Smooth muscle cell (in vitro differentiated cells): Measurements from ENCODE around the gene NUP205. TPM values are rescaled to one million over a fixed set of nuclear protein-coding genes. Genes with fewer than 3 reads are reported as not detected.
"Not testable (repeated sequence)": the region's sequence is repeated elsewhere in the genome, so short reads cannot be mapped to it uniquely, and the experiment has no call there.

ENCODE experiments used
- DNase-seq: peaks from one replicate; lab custom pipeline; 2025; ENCODE audit not compliant: unreplicated experiment; lab: John Stamatoyannopoulos, UW
- H2AFZ ChIP-seq: fragments of 200-600 bp; sonication (generic); 2 replicates; pipeline ENCODE4 v1.6.0; 2016; ENCODE audit warnings: antibody characterized with exemption, low read depth, mild to moderate bottlenecking
- H3F3A ChIP-seq: fragments of 200-600 bp; sonication (generic); 2 replicates; pipeline ENCODE4 v1.6.0; 2017; ENCODE audit warnings: antibody characterized with exemption, low read depth
- H3K27ac ChIP-seq: fragments of 200-600 bp; sonication (generic); 2 replicates; pipeline ENCODE4 v1.5.1; 2016; ENCODE audit warnings: low read depth, mild to moderate bottlenecking
- H3K27me3 ChIP-seq: fragments of 200-600 bp; sonication (generic); 2 replicates; pipeline ENCODE4 v1.6.1; 2016; ENCODE audit warnings: low read depth, mild to moderate bottlenecking
- H3K36me3 ChIP-seq: fragments of 200-600 bp; sonication (generic); 2 replicates; pipeline ENCODE4 v1.5.1; 2016; ENCODE audit warnings: low read depth
- H3K4me1 ChIP-seq: fragments of 200-600 bp; sonication (generic); 2 replicates; pipeline ENCODE4 v1.5.1; 2016; ENCODE audit warnings: low read depth
- H3K4me2 ChIP-seq: fragments of 200-600 bp; sonication (generic); 2 replicates; pipeline ENCODE4 v1.6.0; 2016; ENCODE audit warnings: mild to moderate bottlenecking
- H3K4me3 ChIP-seq: fragments of 200-600 bp; sonication (generic); 2 replicates; pipeline ENCODE4 v1.5.1; 2016; ENCODE audit warnings: mild to moderate bottlenecking
- H3K79me2 ChIP-seq: fragments of 200-600 bp; sonication (generic); 2 replicates; pipeline ENCODE4 v1.6.0; 2016; ENCODE audit warnings: low read depth, mild to moderate bottlenecking
- H3K9ac ChIP-seq: fragments of 200-600 bp; sonication (generic); 2 replicates; pipeline ENCODE4 v1.6.0; 2016; ENCODE audit warnings: low read depth
- H3K9me3 ChIP-seq: fragments of 200-600 bp; sonication (generic); replicated peaks from 2 replicates; pipeline ENCODE4 v1.5.1; 2016; ENCODE audit warnings: low read depth
- H4K20me1 ChIP-seq: fragments of 200-600 bp; sonication (generic); 2 replicates; pipeline ENCODE4 v1.6.0; 2016; ENCODE audit warnings: low read depth
- CTCF ChIP-seq: fragments of 200-600 bp; sonication (generic); IDR thresholded peaks from 2 replicates; pipeline ENCODE4 v1.5.1; 2017; ENCODE audit warnings: borderline replicate concordance, mild to moderate bottlenecking, antibody characterized with exemption; ENCODE audit not compliant: insufficient read depth, poor library complexity, severe bottlenecking
- WGBS: methylation state at CpG from one replicate; pipeline ENCODE4 v1.1.7; 2016; ENCODE audit warnings: low lambda C conversion rate; 5-methylcytosine and 5-hydroxymethylcytosine counted together
- polyA plus RNA-seq: library from polyadenylated mRNA; unstranded; fragments of >200 nt; fragmentation: Nextera tagmentation; extraction: Ambion mirVana; gene quantifications from 2 replicates; pipeline ENCODE4 v1.2.1, GENCODE V29; 2016
- total RNA-seq: library from RNA; depleted of rRNA; stranded (reverse); fragments of >200 nt; gene quantifications from 2 replicates; pipeline ENCODE4 v1.2.3, GENCODE V29; 2014

The NUP205 gene
- total and polyA plus RNA-seq, 2 experiments from 2014 or later, result 17.3 to 69.6 TPM

- no peaks in the 10 kb centered on the region for H4K20me1 ChIP-seq
- H3K9me3 ChIP-seq, result no peaks in the 10 kb centered on the region
- WGBS, result 96% methylated on average over 7 of the region's 7 CpGs
- no peak overlapping the region for H3K27ac ChIP-seq
- H3K4me2 ChIP-seq, result no peak overlapping the region
- no peaks in the 10 kb centered on the region for H3F3A ChIP-seq
- no peak for DNase-seq
- no peaks in the 10 kb centered on the region for H3K4me1 ChIP-seq
- no peaks in the 10 kb centered on the region for H3K79me2 ChIP-seq
- no peak overlapping the region for H3K9ac ChIP-seq
- no peak overlapping the region for H2AFZ ChIP-seq
- H3K36me3 ChIP-seq, result peaks cover 39% of the 10 kb centered on the region
- no peaks in the 10 kb centered on the region for H3K27me3 ChIP-seq
- H3K4me3 ChIP-seq, result no peak overlapping the region
- TF ChIP-seq CTCF, result no peak
Observed at GRCh38 chr7:135634191-135634878, 76.6 kb downstream of the NUP205 start.

- DNase-seq, H3K27ac ChIP-seq, H3K4me1 ChIP-seq: not testable (repeated sequence)
Observed at GRCh38 chr7:135639690-135640089, 82.0 kb downstream of the NUP205 start.

GRCh38 chr7:135644154-135644553 lies 86.4 kb downstream of the NUP205 start:
- H3K4me1 ChIP-seq, result no peaks in the 10 kb centered on the region
- no peaks in the 10 kb centered on the region for H3K79me2 ChIP-seq
- H3K4me2 ChIP-seq, result no peak overlapping the region
- no peaks in the 10 kb centered on the region for H3K9me3 ChIP-seq
- H3K27ac ChIP-seq, result no peak overlapping the region
- no peak overlapping the region for H3K9ac ChIP-seq
- no peak for TF ChIP-seq CTCF
- no peaks in the 10 kb centered on the region for H3F3A ChIP-seq
- H3K36me3 ChIP-seq, result peaks cover 16% of the 10 kb centered on the region
- no peak overlapping the region for H3K4me3 ChIP-seq
- no peak overlapping the region for H2AFZ ChIP-seq
- H3K27me3 ChIP-seq, result no peaks in the 10 kb centered on the region
- H4K20me1 ChIP-seq, result no peaks in the 10 kb centered on the region
- DNase-seq, result no peak
- WGBS, result 96% methylated on average over 3 of the region's 3 CpGs

More at GRCh38 chr7:135639690-135640089, 82.0 kb downstream of the NUP205 start:
- not testable (repeated sequence) for H3K9me3 ChIP-seq, H2AFZ ChIP-seq, H3K9ac ChIP-seq, H3K4me2 ChIP-seq, H3K79me2 ChIP-seq, H3K27me3 ChIP-seq, H3F3A ChIP-seq, H4K20me1 ChIP-seq, H3K4me3 ChIP-seq
- H3K36me3 ChIP-seq, result peaks cover 36% of the 10 kb centered on the region

GRCh38 chr7:135644729-135645128 lies 87.0 kb downstream of the NUP205 start:
- WGBS, result 92% methylated on average over 3 of the region's 3 CpGs
- Histone ChIP-seq H4K20me1 (no peaks in the 10 kb centered on the region), H3K4me2 (no peak overlapping the region), H3K36me3 (peaks cover 10% of the 10 kb centered on the region), H3K4me3 (no peak overlapping the region), H3F3A (no peaks in the 10 kb centered on the region), H3K9ac (no peak overlapping the region), H3K9me3 (no peaks in the 10 kb centered on the region), H3K27ac (no peak overlapping the region), H3K27me3 (no peaks in the 10 kb centered on the region), H3K4me1 (no peaks in the 10 kb centered on the region), H3K79me2 (no peaks in the 10 kb centered on the region), H2AFZ (no peak overlapping the region)
- DNase-seq, result no peak
- no peak for TF ChIP-seq CTCF
